ENCODE data around the gene NUP107. TPM values are rescaled to one million over a fixed set of nuclear protein-coding genes. Genes with fewer than 3 reads are reported as not detected.
A peak's percentile ranks its signal among the peaks of the same experiment; 100 is the strongest.

Gene NUP107
- total RNA-seq, 1 donor from 2014 or later, result 101 TPM

DNA sequence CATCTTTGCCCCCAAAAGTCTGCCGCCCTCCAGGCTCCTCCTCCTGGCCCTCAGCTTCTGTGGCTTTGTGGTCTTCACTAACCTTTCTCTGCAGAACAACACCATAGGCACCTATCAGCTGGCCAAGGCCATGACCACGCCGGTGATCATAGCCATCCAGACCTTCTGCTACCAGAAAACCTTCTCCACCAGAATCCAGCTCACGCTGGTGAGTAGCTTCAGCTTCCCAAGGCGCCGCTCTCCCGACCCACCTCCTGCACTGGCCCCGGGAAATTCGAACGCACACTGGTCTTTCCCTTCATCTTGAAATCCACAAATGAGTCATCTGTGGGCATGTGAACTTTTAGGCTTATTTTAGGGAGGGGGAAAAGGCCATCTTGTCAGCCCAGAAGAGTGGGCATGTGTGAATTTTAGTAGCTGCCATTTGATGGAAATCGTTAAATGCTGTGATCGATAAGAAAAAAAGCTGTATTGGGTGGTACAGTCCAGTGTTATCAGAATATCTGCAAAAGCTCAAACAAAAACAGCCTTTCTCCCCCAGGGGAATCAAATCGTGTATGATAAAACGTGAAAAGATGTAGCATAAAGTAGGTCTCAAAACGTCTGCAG lies 59.9 kb downstream of the NUP107 start:
- Mint-ChIP-seq H3K9me3 (no peaks in the 10 kb centered on the region), H3K27ac (peak overlapping the region; percentile 88), H3K27me3 (ENCODE audit: low read depth) (no peaks in the 10 kb centered on the region), H3K36me3 (ENCODE audit: low read depth) (peaks cover 33% of the 10 kb centered on the region), H3K4me3 (ENCODE audit: low read depth) (peak overlapping the region; percentile 92), H3K4me1 (ENCODE audit: low read depth) (peaks cover 35% of the 10 kb centered on the region)
- DNase-seq (ENCODE audit: low spot score), result peak; percentile 23
- intact Hi-C loops (cut with micrococcal nuclease), result loop anchor here (1.0 to 2.0 kb wide), 4 partner anchors 60 to 414 kb away; partner anchors contain the start of genes MDM1, MDM2 and NUP107

DNA sequence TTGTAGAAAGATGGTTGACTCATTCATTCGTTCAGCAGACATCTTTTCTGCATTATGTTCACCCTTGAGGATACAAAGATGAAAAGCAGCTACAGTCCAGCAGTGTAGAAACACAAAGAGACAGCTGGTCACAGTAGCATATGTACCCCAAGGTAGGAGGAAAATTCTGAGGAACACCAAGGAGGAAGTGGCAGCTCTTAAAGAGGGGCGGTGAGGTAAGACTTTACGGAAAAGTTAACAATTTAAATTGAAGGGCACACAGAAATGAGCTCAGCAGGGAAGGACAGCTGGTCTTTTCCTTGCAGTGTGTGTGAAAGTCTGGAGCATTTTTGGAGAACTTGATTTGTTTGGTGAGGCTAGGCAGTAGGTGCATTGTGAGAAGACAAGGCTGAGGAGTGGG lies 62.7 kb downstream of the NUP107 start:
- intact Hi-C loops (cut with micrococcal nuclease), result no loop called here
- H3K4me3 Mint-ChIP-seq (ENCODE audit: low read depth), result no peak overlapping the region
- no peak overlapping the region for H3K27ac Mint-ChIP-seq
- H3K27me3 Mint-ChIP-seq (ENCODE audit: low read depth), result no peaks in the 10 kb centered on the region
- H3K36me3 Mint-ChIP-seq (ENCODE audit: low read depth), result peaks cover 35% of the 10 kb centered on the region
- no peak for DNase-seq (ENCODE audit: low spot score)
- H3K9me3 Mint-ChIP-seq, result no peaks in the 10 kb centered on the region
- peaks cover 30% of the 10 kb centered on the region for H3K4me1 Mint-ChIP-seq (ENCODE audit: low read depth)

DNA sequence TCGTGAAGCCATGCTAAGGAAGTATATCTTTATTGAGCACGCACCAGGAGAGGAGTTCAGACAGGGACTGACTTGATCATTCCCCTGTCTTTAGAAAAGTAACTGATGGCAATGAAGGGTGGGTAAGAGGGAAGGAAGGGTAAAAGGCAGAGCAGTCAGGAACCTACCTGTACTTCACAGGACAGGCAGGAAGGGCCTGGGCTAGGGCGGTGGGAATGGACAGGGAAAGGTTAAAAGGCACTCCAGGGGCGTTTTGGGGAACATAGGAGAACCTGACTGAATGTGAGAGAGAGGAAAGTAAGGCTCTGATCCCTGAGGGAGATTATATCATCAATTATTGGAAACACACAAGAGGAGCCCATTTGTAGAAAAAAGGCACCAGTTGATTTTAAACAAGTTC lies 63.1 kb downstream of the NUP107 start:
- DNase-seq (ENCODE audit: low spot score), result no peak
- no peak overlapping the region for H3K27ac Mint-ChIP-seq
- H3K4me3 Mint-ChIP-seq (ENCODE audit: low read depth), result no peak overlapping the region
- no peaks in the 10 kb centered on the region for H3K9me3 Mint-ChIP-seq
- intact Hi-C loops (cut with micrococcal nuclease), result no loop called here
- peaks cover 38% of the 10 kb centered on the region for H3K36me3 Mint-ChIP-seq (ENCODE audit: low read depth)
- H3K27me3 Mint-ChIP-seq (ENCODE audit: low read depth), result no peaks in the 10 kb centered on the region
- H3K4me1 Mint-ChIP-seq (ENCODE audit: low read depth), result peaks cover 30% of the 10 kb centered on the region

DNA sequence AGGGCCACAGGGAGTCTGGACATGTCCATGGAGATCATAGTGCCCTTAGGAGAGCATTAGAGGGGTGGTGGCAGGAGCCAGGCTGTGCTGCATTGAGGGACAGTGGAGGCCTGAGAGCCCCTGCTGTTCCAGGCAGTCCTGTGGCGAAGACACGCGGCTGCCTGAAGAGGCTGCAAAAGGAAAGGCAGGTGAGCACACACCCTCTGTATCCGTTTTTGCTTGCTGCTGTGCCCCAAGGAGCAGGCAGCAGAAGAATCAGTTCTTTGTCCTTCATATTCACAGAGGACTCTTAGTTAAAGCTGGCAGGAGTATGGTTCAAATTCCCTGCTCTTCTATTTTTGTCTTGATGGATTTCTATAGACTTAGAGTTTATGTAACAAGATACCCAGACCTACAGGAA lies 63.7 kb downstream of the NUP107 start:
- Mint-ChIP-seq H3K4me3 (ENCODE audit: low read depth) (no peak overlapping the region), H3K9me3 (no peaks in the 10 kb centered on the region), H3K27ac (no peak overlapping the region), H3K36me3 (ENCODE audit: low read depth) (peaks cover 43% of the 10 kb centered on the region), H3K4me1 (ENCODE audit: low read depth) (peaks cover 27% of the 10 kb centered on the region), H3K27me3 (ENCODE audit: low read depth) (no peaks in the 10 kb centered on the region)
- DNase-seq (ENCODE audit: low spot score), result no peak
- intact Hi-C loops (cut with micrococcal nuclease), result no loop called here

DNA sequence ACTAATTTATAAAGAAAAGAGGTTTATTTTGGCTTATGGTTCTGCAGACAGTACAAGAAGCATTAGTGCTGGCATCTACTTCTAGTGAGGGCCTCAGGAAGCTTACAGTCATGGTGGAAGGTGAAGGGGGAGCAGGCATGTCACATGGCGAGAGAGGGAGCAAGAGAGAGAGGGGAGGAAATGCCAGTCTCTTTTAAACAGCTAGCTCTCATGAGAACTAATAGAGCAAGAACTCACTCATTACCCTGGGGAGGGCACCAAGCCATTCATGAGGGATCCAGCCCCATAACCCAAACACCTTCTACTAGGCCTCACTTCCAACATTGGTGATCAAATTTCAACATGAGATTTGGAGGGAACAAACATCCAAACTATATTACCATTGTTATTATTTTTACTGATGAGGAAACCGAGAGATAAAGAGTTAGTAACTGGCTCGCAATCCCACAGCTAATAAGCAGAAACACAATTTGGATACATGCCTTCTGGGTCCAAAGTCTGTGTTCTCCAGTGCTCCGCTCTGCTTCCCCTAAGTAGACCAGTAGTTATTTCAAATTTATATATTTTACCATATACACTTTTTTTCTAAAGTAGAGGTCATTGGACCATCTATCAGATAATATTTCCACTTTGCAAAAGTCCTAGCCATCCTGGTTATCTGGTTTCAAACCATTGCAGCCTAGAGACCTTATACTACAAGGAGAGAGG lies 68.9 kb downstream of the NUP107 start:
- intact Hi-C loops (cut with micrococcal nuclease), result no loop called here
- Mint-ChIP-seq H3K27me3 (ENCODE audit: low read depth) (no peaks in the 10 kb centered on the region), H3K9me3 (no peaks in the 10 kb centered on the region), H3K27ac (no peak overlapping the region), H3K4me3 (ENCODE audit: low read depth) (no peak overlapping the region), H3K4me1 (ENCODE audit: low read depth) (no peaks in the 10 kb centered on the region), H3K36me3 (ENCODE audit: low read depth) (peaks cover 47% of the 10 kb centered on the region)
- no peak for DNase-seq (ENCODE audit: low spot score)

DNA sequence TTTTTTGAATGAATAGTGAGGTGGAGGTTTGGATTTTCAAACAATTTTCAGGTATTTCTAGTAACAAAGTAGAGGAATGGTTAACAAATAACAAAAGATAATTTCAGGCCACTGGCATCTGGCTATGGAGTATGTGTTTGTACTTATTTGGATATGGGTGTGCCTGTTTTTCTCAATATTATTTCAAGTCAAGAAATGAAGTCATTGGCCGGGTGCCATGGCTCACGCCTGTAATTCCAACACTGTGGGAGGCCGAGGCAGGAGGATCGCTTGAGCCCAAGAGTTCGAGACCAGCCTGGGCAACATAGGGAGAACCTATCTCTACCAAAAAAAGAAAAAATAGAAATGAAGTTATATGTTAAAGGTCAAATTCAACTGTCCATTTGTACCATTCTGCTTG lies 73.1 kb downstream of the NUP107 start:
- Mint-ChIP-seq H3K27ac (no peak overlapping the region), H3K27me3 (ENCODE audit: low read depth) (no peaks in the 10 kb centered on the region), H3K4me1 (ENCODE audit: low read depth) (no peaks in the 10 kb centered on the region), H3K4me3 (ENCODE audit: low read depth) (no peak overlapping the region), H3K36me3 (ENCODE audit: low read depth) (peaks cover 36% of the 10 kb centered on the region), H3K9me3 (no peaks in the 10 kb centered on the region)
- no peak for DNase-seq (ENCODE audit: low spot score)
- intact Hi-C loops (cut with micrococcal nuclease), result no loop called here

DNA sequence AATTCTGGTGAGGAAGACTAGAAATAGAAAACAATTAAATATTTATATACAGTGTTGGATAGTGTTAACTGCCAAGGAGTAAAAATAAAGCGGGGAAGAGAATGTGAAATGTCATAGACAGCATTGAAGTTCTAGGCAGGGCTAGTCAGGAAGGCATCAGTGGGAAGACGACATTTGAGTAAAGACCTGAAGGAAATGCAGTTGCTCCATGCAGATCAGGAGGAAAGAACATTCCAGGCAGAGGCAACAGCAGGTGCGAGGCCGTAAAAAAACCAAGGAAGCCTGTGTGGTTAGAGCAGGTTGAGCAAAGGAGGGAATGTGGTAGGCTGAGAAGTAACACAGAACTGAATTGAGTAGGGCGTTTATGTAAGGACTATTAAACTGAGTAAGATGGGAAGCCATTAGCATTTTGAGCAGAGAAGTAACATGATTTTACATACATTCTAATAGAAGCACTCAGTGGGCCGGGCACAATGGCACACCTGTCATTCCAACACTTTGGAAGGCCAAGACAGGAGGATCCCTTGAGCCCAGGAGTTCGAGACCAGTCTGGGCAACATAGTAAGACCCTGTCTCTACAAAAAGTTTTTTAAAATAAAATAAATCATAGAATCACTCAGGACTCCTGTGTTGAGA lies 74.1 kb downstream of the NUP107 start:
- intact Hi-C loops (cut with micrococcal nuclease), result no loop called here
- Mint-ChIP-seq H3K4me1 (ENCODE audit: low read depth) (no peaks in the 10 kb centered on the region), H3K27ac (no peak overlapping the region), H3K4me3 (ENCODE audit: low read depth) (no peak overlapping the region), H3K27me3 (ENCODE audit: low read depth) (no peaks in the 10 kb centered on the region), H3K9me3 (no peaks in the 10 kb centered on the region), H3K36me3 (ENCODE audit: low read depth) (peaks cover 28% of the 10 kb centered on the region)
- no peak for DNase-seq (ENCODE audit: low spot score)

DNA sequence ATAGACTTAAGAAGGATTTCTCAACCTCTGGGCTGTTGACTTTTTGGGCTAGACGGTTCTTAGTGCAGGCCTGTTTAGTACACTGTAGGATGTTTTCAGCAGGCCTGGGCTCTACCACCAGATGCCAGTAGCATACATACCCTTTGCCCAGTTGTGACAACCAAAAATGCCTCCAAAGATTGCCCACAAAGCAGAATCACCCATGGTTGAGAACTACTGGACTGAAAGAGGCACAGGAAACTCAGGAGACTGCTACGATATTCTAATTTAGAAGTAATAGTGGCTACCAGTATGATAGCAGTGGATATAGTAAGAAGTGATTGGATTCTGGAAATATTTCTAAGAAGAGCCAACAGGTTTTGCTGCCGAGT lies 74.6 kb downstream of the NUP107 start:
- Mint-ChIP-seq H3K27ac (no peak overlapping the region), H3K4me1 (ENCODE audit: low read depth) (no peaks in the 10 kb centered on the region), H3K4me3 (ENCODE audit: low read depth) (no peak overlapping the region), H3K9me3 (no peaks in the 10 kb centered on the region), H3K36me3 (ENCODE audit: low read depth) (peaks cover 23% of the 10 kb centered on the region), H3K27me3 (ENCODE audit: low read depth) (no peaks in the 10 kb centered on the region)
- intact Hi-C loops (cut with micrococcal nuclease), result no loop called here
- DNase-seq (ENCODE audit: low spot score), result no peak

DNA sequence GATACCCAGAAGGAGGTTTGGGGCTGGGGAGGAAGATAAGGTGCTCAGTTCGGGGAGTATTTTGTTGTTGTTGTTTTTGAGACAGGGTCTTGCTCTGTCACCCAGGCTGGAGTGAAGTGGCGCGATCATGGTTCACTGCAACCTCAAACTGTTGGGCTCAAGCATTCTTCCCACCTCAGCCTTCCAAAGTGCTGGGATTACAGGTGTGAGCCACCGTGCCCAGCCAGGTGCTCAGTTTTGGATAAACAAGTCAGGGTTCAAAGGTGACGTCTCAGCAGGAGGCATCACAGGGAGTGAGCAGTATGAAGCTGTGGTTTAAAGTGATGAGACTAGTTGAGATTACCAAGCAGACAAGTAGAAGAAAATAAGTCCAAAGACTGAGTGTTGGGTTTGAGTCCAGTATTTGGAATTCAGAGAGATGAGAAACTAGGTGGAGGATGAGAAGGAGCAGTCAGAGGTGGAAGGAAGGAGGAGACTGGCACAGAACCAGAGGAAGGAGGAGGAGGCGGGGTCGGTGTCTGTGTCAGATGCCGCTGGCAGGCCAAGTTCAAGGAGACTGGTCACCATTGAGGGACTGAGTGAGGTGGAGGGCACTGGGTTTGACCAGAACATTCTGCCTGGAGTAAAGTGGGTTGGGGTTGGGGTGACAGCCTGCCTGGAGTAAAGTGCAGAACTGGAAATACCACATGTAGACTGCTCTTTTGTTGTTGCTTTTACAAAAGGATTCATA lies 75.3 kb downstream of the NUP107 start:
- no peak for DNase-seq (ENCODE audit: low spot score)

DNA sequence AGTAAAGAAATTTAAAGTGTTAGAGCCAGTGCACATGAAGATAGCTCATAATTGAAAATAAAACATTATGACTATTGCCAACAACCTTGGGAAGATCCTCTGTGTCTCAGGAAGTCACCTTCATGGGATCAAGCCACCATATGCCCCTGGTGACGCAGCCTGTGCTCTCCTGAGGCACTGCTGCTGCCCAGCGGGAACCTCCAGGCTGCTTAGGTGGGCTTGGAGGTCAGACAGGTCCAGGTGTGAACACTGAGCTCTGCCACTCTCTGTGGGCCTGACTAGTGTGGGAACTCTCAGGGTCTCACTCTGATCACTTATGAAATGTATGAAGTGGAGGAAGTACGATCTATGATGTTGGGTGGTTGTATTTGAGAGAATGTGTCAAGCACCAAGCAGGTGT lies 75.9 kb downstream of the NUP107 start:
- H3K4me1 Mint-ChIP-seq (ENCODE audit: low read depth), result no peaks in the 10 kb centered on the region
- DNase-seq (ENCODE audit: low spot score), result no peak
- intact Hi-C loops (cut with micrococcal nuclease), result no loop called here
- no peaks in the 10 kb centered on the region for H3K27me3 Mint-ChIP-seq (ENCODE audit: low read depth)
- H3K27ac Mint-ChIP-seq, result no peak overlapping the region
- H3K9me3 Mint-ChIP-seq, result no peaks in the 10 kb centered on the region
- H3K4me3 Mint-ChIP-seq (ENCODE audit: low read depth), result no peak overlapping the region
- H3K36me3 Mint-ChIP-seq (ENCODE audit: low read depth), result peaks cover 26% of the 10 kb centered on the region

More for the DNA sequence above, 75.3 kb downstream of the NUP107 start:
- no peak overlapping the region for H3K4me3 Mint-ChIP-seq (ENCODE audit: low read depth)
- no peak overlapping the region for H3K27ac Mint-ChIP-seq
- H3K4me1 Mint-ChIP-seq (ENCODE audit: low read depth), result no peaks in the 10 kb centered on the region
- no peaks in the 10 kb centered on the region for H3K27me3 Mint-ChIP-seq (ENCODE audit: low read depth)
- H3K36me3 Mint-ChIP-seq (ENCODE audit: low read depth), result peaks cover 26% of the 10 kb centered on the region
- H3K9me3 Mint-ChIP-seq, result no peaks in the 10 kb centered on the region
- intact Hi-C loops (cut with micrococcal nuclease), result no loop called here

DNA sequence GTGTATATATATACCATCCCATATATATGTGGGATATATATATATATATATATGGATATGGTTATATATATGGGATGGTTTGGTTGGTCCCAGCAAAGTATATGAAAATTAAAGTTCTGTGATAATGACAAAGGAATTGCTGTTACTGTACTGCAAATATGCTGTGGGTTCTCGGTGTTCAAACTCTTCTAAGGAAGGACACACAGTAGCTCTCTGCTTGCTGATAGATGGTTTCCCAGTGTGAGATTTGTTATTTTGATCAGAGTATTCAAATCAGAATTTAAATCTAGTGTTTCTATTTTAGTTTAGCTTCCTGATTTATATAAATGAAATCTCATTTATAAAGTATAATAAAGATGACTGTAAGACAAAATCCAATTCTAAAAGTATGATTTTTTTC lies 78.9 kb downstream of the NUP107 start:
- no peak overlapping the region for H3K4me3 Mint-ChIP-seq (ENCODE audit: low read depth)
- DNase-seq (ENCODE audit: low spot score), result no peak
- H3K27ac Mint-ChIP-seq, result no peak overlapping the region
- intact Hi-C loops (cut with micrococcal nuclease), result no loop called here
- no peaks in the 10 kb centered on the region for H3K27me3 Mint-ChIP-seq (ENCODE audit: low read depth)
- H3K9me3 Mint-ChIP-seq, result no peaks in the 10 kb centered on the region
- H3K36me3 Mint-ChIP-seq (ENCODE audit: low read depth), result peaks cover 14% of the 10 kb centered on the region
- no peaks in the 10 kb centered on the region for H3K4me1 Mint-ChIP-seq (ENCODE audit: low read depth)

DNA sequence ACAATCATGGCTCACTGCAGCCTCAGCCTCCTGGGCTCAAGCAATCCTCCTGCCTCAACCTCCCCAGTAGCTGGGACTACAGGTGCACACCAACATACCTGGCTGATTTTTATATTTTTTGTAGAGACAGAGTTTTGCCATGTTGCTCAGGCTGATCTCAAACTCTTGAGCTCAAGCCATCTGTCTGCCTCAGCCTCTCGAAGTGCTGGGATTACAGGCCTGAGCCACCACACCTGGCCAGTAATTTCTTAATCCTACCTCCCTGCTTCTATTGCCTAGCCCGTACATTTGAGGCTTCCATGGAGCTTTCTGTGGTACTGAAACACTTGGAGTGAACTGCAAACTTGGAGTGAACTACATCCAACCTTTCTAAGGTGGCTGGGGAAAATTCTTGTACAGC lies 79.9 kb downstream of the NUP107 start:
- intact Hi-C loops (cut with micrococcal nuclease), result no loop called here
- Mint-ChIP-seq H3K4me1 (ENCODE audit: low read depth) (no peaks in the 10 kb centered on the region), H3K9me3 (no peaks in the 10 kb centered on the region), H3K36me3 (ENCODE audit: low read depth) (peaks cover 14% of the 10 kb centered on the region), H3K27ac (no peak overlapping the region), H3K4me3 (ENCODE audit: low read depth) (no peak overlapping the region), H3K27me3 (ENCODE audit: low read depth) (no peaks in the 10 kb centered on the region)
- no peak for DNase-seq (ENCODE audit: low spot score)

DNA sequence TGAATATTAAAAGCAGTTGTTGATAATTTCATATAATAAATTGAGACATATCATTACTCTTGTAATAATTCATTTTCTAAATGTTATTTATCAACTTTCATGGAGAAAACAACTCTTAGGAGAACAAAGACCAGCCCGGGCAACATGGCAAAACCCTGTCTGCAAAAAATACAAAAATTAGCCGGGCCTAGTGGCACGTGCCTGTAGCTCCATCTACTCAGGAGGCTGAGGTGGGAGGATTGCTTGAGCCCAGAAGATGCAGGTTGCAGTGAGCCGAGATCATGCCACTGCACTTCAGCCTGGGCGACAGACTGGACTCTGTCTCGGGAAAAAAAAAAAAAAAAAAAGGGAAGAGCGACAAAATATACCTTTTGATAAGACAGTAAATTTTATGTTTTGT lies 80.4 kb downstream of the NUP107 start:
- H3K4me1 Mint-ChIP-seq (ENCODE audit: low read depth), result no peaks in the 10 kb centered on the region
- peaks cover 14% of the 10 kb centered on the region for H3K36me3 Mint-ChIP-seq (ENCODE audit: low read depth)
- no peak overlapping the region for H3K27ac Mint-ChIP-seq
- no peak overlapping the region for H3K4me3 Mint-ChIP-seq (ENCODE audit: low read depth)
- no peaks in the 10 kb centered on the region for H3K27me3 Mint-ChIP-seq (ENCODE audit: low read depth)
- H3K9me3 Mint-ChIP-seq, result no peaks in the 10 kb centered on the region
- intact Hi-C loops (cut with micrococcal nuclease), result no loop called here
- no peak for DNase-seq (ENCODE audit: low spot score)
